ENCODE measurements around the gene NFE2.

NFE2 gene

DNA sequence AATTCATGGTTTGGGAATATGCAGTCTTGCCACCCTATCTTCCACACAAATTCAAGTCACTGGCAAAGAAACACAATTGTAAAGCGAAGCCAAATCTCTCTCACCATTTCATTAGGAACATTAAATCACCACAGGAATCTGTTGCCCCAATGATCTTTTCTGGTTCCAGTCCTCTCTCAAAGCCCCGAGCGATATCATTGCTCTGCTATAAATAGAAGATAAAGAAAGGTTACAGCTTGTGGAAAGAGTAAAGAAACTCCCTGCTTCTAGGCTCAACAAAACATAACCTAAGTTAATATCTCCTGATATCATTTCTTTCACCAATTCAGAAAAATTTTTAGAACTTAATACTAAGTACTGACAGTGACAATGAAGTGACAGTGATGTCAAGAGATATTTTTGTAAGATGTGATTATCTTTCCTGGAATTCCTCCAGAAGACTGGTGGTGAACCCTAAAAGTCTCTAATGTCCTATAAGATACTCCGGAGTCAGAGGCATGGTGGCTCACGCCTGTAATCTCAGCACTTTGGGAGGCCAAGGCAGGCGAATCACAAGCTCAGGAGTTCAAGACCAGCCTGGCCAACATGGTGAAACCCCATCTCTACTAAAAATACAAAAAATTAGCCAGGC, 54.7 kb downstream of the NFE2 start:
- Histone ChIP-seq H3K9me3 (ENCODE audit: control insufficient read depth, low read length) (no peaks in the 10 kb centered on the region), H3K36me3 (ENCODE audit: control insufficient read depth, insufficient read depth, low read length) (peaks cover 62% of the 10 kb centered on the region), H3K27ac (ENCODE audit: insufficient read depth, low read depth, low read length, poor library complexity, severe bottlenecking) (no peak overlapping the region), H3K4me3 (ENCODE audit: insufficient read depth, low read depth, low read length) (no peak overlapping the region), H3K27me3 (ENCODE audit: control insufficient read depth, insufficient read depth, low read length, poor library complexity, severe bottlenecking) (no peaks in the 10 kb centered on the region), H3K4me1 (ENCODE audit: control insufficient read depth, insufficient read depth, low read length) (no peaks in the 10 kb centered on the region)
- 95 to 96% methylated on average over 4 to 6 of the region's 6 CpGs for WGBS, 2 experiments
